HG03139 (cell line): Measurements from ENCODE around the gene ZSCAN12.

Source experiments
- ATAC-seq: cut with Tn5 transposase; IDR thresholded peaks from one replicate; pipeline ENCODE4 v1.9.1; 2021; ENCODE audit not compliant: unreplicated experiment

ZSCAN12 gene

DNA sequence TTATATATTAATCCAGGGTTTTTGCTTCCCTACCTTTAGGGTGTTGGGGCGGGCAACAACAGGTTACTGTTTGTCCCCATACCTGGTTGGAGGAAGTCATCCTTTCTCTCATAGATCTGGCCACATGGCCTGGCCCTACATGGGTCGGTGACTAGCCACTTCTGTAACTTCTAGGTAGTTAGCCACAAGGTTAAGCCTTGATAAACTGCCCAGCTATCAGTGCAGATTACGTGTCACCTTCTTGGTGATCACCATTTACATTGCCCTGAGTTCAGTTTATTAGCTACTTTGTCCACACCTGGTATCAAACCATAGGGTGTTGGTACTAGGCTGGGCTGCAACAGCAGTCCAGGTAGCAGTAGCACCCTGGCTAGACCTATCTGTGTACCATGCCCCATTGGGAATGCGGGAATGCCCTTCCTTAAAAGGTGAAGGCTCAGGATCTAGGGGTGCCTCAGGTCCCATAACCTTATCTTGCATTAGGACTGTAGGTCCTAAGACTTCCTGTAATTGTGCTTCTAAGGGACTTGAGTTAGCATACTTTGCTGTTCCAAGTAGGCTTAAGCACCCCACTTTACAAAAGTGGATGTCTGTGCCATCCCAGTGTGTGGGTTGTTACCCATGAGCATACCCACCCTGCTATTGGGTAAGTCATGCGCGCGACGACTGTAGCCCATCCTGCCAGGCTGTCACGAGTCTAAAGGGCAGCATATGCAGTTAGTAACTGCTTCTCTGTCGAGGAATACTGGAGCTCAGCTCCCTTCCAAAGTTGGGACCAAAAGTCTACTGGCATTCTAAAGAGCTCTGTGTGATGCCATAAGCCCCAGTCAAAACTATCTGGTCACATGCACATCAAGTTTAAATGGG, 44.6 kb downstream of the ZSCAN12 start:
- ATAC-seq, result no peak

DNA sequence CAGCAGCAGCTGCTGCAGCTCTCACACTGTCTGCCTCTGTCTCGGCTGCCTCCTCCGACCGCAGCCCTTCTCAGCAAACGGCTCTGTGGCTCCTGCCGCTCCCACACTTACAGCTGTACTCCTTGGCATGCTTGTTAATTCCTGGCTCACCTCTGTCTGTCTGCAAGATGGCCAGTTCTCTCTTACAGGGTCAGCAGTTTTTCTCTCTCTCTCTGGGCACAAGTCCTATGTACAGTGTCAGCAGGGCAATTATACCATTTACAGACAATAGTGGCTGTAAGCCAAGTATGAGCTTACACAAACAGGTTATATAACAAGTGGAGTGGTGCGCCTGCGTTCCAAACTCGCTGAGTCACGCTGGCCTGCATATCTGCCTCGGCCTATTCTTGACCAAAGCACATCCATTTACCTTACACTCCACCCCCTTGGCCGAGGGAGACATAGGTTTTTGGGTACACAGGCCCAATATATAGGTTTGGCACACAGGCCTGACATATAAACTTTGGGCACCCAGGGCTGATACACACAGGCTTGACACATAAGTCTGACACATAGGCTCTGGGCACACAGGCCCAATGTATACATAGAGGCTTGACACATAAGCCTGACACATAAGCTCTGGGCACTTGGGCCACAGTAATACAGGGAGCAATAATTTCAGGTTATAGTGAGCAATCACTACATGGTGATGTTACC, 45.4 kb downstream of the ZSCAN12 start:
- ATAC-seq, result no peak

DNA sequence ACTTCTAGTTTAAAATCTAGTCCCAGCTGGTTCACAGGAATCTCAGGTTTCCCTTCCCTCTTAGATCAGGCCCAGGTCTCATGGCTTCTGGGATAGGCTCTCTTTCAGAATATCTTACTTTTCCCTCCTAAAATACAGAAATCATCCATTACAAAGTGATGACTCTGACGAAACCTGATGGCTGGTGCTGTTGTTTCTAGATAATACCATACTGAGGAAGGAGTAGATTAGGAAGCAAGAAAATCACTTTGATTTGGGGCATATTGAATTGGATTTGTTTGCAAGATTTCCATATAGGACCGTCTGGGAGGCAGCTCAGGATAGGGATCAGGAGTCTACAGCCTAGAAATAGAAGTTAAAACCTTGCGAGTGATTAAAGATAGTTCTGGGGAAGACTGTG, 46.2 kb downstream of the ZSCAN12 start:
- no peak for ATAC-seq

DNA sequence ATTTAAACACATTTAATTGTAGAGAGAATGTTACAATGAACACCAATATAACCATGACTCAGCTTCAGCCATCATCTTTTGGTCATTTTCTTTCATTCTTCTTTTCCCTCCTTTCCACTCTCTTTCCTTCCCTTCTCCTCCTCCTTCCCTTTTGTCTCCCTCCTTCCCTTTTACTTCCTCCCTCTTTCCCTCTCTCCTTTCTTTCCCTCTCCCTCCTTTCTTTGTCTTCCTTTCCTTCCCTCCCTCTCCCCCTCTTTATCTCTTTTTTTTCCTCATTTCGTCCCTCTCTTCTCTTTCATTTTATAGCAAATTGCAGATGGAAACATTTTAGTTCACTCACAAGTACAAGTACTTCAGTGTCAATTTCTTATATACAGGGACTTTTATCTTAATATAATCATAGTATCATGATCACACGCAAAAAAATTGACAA, 48.0 kb downstream of the ZSCAN12 start:
- no peak for ATAC-seq

DNA sequence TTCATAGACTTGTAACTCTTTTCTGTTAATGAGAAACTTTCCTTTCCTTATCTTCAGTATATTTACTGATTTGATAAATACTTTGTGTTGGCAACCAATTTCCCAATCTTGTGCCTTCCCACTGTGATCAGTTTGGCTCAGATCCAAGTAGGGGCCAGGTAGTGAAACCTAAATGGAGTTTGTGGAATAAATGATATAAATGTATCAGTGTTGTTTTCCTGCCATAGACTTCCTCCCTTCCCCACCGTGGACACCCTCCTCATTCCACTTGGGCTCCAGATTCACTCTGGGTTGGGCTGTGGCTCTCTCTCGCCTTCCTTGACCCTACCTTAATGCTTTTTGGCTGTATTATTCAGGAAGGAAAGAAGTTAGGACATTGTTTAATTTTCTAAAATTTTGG, 48.5 kb downstream of the ZSCAN12 start:
- no peak for ATAC-seq

DNA sequence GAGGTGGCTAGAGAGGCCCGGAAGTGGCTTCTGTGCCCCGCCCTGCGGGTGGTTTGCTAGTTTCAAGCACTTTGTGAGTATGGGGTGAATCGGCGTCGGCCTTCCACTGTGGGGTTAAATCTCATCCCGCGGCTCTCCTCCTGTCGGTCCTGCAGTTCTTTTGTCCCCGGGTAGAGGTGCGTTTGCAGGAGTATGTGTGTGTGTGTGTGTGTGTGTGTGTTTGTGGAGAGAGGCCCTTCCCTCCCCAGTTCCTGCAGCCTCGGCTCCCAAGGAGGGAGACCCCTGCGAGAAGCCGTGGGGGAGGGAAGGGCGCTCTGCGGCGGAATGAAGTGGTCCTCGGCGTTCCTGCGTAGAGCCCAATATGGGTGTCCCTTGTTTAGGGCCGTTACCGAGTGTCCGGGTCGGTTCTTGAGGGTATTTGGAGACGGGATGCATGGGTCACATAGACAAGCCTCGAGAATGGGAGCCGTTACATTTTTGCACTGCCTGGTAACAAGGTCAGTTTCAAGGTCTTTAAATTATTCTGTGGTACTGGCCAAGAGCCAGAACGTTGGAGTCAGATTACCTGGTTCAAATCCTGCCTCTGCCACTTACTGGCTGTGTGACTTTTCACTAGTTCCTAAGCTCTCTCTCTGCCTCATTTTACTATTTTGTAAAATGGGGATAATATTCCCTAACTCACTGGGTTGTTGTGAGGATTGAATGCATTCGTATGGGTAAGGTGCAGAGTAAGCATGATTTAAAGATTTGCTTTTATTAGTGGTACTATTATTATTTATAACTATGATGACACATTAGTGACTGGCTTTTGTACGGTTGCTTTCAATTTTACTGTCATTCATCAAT, 49.4 kb downstream of the ZSCAN12 start, which contains the start of gene ZKSCAN3:
TSS of gene ZKSCAN3 (plus strand) at position 56 of the 846 bp plus-strand sequence. CDS start 9,640 bp downstream, outside the sequence.
- peak; percentile 94 for ATAC-seq

DNA sequence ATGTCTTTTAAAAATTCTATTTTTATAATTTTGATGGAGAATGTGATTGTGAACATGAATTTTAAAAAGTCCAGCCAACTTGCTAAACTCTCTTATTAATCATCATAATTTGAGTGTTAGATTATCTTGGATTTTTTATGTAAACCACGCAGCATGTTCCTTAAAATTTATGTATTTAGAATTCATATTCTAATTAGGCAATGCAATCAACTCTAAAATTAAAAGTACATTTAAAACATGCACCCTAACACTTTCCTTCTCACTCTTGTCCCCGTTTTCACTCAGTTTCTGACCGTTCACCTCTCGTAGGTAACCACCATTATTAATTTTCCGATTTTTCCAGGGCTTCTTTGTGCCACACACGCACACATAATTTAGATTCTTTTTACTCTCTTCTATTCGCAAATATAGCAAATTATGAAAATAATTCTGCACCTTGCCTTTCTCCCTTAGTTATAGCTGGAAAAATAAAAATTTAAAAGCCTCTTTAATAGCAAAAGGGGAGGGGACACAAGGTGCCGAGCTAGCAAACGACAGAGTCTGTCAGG, 50.1 kb downstream of the ZSCAN12 start:
- no peak for ATAC-seq

- no peak for ATAC-seq
Measured at GRCh38 chr6:28347119-28347518, 52.4 kb downstream of the ZSCAN12 start.

DNA sequence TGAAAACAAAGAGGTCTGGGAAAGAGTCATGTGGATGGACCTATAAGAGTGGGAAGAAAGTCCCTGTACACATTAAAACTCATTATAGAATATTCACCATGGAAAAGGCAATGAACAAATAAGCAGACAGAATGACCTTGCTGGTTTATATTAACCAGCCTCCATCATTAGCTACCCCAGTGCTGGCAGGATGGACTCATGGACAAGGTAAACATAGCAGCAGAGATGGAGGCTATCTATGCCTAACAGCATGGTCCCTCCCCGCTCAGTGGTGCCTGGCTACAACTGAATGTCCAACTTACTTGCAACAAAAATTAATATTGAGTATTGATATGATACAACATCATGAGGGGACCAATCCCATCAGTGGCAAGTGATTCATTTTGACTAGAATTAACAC, 54.3 kb downstream of the ZSCAN12 start:
- no peak for ATAC-seq

- ATAC-seq, result no peak
Measured at GRCh38 chr6:28343898-28344677, 55.5 kb downstream of the ZSCAN12 start.

DNA sequence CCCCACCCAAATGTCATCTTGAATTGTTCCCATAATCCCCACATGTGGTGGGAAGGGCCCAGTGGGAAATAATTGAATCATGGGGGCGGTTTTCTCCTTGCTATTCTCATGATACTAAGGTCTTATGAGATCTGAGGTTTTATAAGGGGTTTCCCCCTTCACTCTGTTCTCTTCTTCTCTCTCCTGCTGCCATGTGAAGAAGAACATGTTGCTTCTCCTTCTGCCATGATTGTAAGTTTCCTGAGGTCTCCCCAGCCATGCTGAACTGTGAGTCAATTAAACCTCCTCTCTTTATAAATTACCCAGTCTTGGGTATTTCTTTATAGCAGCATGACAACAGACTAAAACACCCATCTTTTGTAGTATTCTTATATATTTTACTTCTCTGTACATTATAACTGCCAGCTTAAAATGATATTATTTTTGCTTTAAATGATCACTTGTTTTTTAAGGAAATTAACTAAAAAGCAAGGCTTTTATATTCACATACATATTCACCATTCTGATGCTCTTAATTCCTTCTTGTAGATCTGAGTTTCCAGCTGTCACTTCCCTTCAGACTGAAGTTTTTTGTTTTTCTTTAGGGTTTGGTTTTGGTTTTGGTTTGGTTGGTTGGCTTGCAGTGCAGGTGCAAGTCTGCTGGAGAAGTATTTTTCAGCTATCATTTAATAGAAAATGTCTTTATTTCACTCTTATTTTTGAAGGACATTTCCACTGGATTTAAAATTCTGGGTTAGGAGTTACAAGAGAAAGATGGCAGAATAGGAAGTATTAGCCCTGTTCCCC, 59.0 kb downstream of the ZSCAN12 start:
- ATAC-seq, result no peak

DNA sequence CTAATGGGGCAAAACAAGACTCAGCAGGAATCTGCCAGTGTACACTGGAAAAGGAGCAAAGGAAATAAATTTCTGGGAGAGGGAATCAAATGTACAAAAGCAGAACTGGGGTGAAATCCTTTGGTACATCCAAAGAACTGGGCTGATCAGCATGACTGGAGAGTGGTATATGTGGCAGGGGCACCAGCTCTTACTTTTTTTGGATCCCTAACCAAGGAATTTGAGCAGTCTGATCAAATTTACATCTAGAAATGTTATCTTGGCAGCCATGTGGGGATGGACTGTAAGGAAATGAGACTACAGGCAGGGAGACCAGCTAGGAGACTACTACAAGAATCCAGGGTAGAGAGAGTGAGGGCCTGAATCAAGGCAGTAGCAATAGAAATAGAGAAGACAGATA, 62.4 kb downstream of the ZSCAN12 start:
- ATAC-seq, result no peak

DNA sequence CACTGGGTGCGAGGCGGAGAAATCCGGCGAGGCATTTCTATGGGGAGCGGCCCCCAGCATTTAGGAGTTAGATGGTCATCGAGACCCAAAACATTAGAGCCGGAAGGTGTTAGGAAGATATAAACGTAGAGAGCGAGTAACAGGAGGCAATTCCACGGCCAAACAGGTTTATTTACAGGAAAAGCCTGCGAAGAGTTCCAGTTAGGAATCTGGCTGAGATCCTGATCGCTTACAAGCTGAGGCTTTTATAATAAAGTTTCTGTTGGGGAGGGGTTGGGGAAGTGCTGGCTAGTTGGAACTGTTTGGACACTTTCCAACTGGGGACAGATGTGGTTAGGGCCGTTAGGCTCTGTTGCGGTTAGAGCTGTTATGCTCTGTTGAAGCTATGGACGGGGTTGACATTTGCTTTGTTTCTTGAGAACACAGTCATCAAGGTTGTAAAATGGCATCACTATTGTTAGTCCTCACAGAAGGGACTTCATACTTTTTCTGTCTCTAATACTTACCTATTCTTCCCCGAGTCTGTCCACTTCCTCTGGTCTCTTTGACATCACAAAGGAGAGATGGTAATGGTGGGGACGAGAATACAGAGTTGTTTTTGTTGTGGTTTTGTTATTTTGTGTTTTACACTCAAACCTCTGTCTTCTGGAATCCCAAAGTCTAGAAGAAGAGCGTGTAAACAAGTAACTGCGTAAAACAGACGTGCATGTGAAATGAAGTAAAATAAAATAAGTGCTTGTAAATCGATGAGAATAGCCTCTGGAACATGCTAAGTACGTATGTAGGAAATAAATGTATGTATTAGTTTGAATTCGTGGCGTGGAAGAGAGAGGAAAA, 63.0 kb downstream of the ZSCAN12 start:
- no peak for ATAC-seq

- peak; percentile 75 for ATAC-seq
Measured at GRCh38 chr6:28335564-28336283, 63.8 kb downstream of the ZSCAN12 start, which contains the start of gene ZSCAN31. Gene ZSCAN31, minus strand, starts transcription at chr6:28336148. Its CDS starts 6,465 bp downstream, at chr6:28329683.

- no peak for ATAC-seq
Measured at GRCh38 chr6:28335040-28335563, 64.4 kb downstream of the ZSCAN12 start.

DNA sequence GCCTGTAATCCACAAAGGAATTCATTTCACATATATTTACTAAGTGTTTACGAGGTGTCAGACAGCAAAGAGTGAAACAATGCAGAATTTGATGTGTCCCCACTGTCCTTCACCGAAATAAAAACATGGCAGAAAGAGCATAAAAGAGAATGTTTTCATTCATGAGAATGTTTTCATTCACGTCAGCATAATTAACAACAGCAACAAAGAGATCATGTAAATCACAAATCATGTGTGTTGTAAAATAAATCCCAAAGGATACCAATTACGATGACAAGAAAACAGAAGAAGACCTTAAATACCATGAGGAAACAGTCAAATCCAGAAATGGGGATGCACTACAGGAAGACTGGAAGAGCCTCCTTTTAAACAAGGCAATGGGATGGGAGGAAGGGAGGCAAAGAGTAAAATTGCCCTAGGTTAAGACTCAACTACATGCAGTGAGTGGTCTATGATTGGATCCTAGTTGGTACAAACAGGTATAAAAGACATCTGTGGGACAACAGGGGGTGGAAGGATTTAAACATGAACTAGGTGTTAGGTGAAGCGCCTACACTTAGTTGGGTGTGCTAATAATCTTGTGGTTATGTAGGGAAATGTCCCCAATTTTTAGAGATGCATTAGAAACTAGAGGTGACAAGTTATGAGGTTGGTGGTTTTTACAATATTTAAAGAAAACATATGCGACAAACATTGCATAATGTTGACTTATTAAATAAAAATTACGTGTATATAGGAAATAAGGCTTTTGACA, 65.1 kb downstream of the ZSCAN12 start:
- ATAC-seq, result no peak

GRCh38 chr6:28333599-28334018, 65.9 kb downstream of the ZSCAN12 start:
- no peak for ATAC-seq
